HG03469 (cell line): Measurements from ENCODE around the gene AZGP1.
"Not testable (repeated sequence)": the region's sequence is repeated elsewhere in the genome, so short reads cannot be mapped to it uniquely, and the experiment has no call there.

Experiments used
- ATAC-seq: cut with Tn5 transposase; IDR thresholded peaks from one replicate; pipeline ENCODE4 v1.9.1; 2021; ENCODE audit warnings: mild to moderate bottlenecking, moderate library complexity, moderate number of reproducible peaks; ENCODE audit not compliant: unreplicated experiment

AZGP1 gene

GRCh38 chr7:99997545-99998137, 21.8 kb upstream of the AZGP1 start:
- no peak for ATAC-seq

- ATAC-seq = no peak
Observed at GRCh38 chr7:99996755-99997544, 21.1 kb upstream of the AZGP1 start.

GRCh38 chr7:99994819-99995218, 19.0 kb upstream of the AZGP1 start:
- no peak for ATAC-seq

- ATAC-seq = no peak
Observed at GRCh38 chr7:99992330-99993038, 16.7 kb upstream of the AZGP1 start.

- not testable (repeated sequence) for ATAC-seq
Observed at GRCh38 chr7:99991543-99991942, 15.7 kb upstream of the AZGP1 start.

GRCh38 chr7:99990460-99990852, 14.6 kb upstream of the AZGP1 start:
- ATAC-seq = no peak

GRCh38 chr7:99987846-99988245, 12.0 kb upstream of the AZGP1 start:
- no peak for ATAC-seq

GRCh38 chr7:99987306-99987705, 11.5 kb upstream of the AZGP1 start:
- ATAC-seq = not testable (repeated sequence)

GRCh38 chr7:99984593-99984992, 8.8 kb upstream of the AZGP1 start:
- no peak for ATAC-seq

GRCh38 chr7:99981066-99981465, 5.2 kb upstream of the AZGP1 start:
- ATAC-seq = not testable (repeated sequence)

- not testable (repeated sequence) for ATAC-seq
Observed at GRCh38 chr7:99980448-99980872, 4.6 kb upstream of the AZGP1 start.

- not testable (repeated sequence) for ATAC-seq
Observed at GRCh38 chr7:99979814-99980225, 4.0 kb upstream of the AZGP1 start.

- ATAC-seq = no peak
Observed at GRCh38 chr7:99976626-99977025, 795 bp upstream of the AZGP1 start.

GRCh38 chr7:99974681-99975080, 1.1 kb downstream of the AZGP1 start:
- ATAC-seq = no peak

GRCh38 chr7:99973817-99974216, 2.0 kb downstream of the AZGP1 start:
- ATAC-seq = not testable (repeated sequence)

- no peak for ATAC-seq
Observed at GRCh38 chr7:99971242-99971641, 4.6 kb downstream of the AZGP1 start.

- not testable (repeated sequence) for ATAC-seq
Observed at GRCh38 chr7:99969813-99970212, 6.0 kb downstream of the AZGP1 start.

GRCh38 chr7:99969298-99969697, 6.5 kb downstream of the AZGP1 start:
- no peak for ATAC-seq

GRCh38 chr7:99958564-99959227, 17.1 kb downstream of the AZGP1 start:
- no peak for ATAC-seq

- no peak for ATAC-seq
Observed at GRCh38 chr7:99955247-99955646, 20.6 kb downstream of the AZGP1 start.

- ATAC-seq = not testable (repeated sequence)
Observed at GRCh38 chr7:99954643-99955042, 21.2 kb downstream of the AZGP1 start.
